Measurements from ENCODE around the gene FERD3L.

DNA sequence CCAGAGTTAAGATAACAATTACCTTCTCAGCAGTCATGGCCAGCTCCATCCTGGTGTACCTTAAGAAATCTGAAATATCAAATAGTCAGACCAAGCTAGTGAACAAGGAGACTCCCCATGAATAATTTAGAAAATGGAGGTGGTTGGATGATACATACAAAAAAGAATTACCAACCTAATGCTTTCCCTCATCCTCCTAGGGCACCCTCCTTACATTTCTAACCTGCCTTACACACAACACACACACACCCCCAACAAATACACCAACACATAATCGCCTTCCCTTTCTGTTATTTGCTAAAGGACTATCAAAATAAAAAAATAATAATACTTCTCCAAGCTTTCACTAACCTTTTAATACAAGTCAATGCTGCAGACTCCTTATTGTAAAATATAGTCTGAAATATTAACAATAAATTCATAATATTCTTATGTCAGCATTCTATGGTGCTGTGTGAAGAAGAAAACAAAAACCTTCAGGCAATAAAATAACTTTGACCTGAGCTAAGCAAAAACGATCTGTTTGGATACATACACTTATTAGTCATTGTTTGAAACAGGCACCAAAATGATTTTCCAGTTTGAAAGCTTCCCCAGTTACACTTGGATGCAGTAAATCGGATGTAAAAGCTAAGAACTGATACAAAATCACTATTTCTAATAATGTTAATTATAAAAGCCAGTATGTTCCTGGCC lies 31.2 kb downstream of the FERD3L start:
- TF ChIP-seq, protein P1, sequence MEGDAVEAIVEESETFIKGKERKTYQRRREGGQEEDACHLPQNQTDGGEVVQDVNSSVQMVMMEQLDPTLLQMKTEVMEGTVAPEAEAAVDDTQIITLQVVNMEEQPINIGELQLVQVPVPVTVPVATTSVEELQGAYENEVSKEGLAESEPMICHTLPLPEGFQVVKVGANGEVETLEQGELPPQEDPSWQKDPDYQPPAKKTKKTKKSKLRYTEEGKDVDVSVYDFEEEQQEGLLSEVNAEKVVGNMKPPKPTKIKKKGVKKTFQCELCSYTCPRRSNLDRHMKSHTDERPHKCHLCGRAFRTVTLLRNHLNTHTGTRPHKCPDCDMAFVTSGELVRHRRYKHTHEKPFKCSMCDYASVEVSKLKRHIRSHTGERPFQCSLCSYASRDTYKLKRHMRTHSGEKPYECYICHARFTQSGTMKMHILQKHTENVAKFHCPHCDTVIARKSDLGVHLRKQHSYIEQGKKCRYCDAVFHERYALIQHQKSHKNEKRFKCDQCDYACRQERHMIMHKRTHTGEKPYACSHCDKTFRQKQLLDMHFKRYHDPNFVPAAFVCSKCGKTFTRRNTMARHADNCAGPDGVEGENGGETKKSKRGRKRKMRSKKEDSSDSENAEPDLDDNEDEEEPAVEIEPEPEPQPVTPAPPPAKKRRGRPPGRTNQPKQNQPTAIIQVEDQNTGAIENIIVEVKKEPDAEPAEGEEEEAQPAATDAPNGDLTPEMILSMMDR (conservative IDR thresholded peaks at IDR 0.05; ENCODE audit: low read length), result no peak
- no peak for TF ChIP-seq EZH2phosphoT487 (IDR thresholded peaks at IDR 0.05; ENCODE audit: borderline replicate concordance, low read depth, low read length)
